Liver (tissue), 9 donors: ENCODE results near the gene SERINC5. TPM values are rescaled to one million over a fixed set of nuclear protein-coding genes. Genes with fewer than 3 reads are reported as not detected.
A peak's percentile ranks its signal among the peaks of the same experiment; 100 is the strongest.

Experiments
- DNase-seq: peaks from one replicate; pipeline ENCODE4 v3.0.0-alpha.2; 2017; ENCODE audit warnings: low spot score
- H3K27ac ChIP-seq, 2 donors: one replicate each; pipeline ENCODE4 v1.7.0; 2013; ENCODE audit warnings: inconsistent platforms in 2 of 2, low read length in 2 of 2, control low read depth in 1 of 2, low read depth in 1 of 2, mild to moderate bottlenecking in 1 of 2
- H3K27me3 ChIP-seq, 4 donors: one replicate each; pipeline versions ENCODE4 v1.6.1 to v1.7.0; 2013; ENCODE audit warnings: low read length in 3 of 4, inconsistent platforms in 1 of 4, mild to moderate bottlenecking in 1 of 4, moderate library complexity in 1 of 4; ENCODE audit not compliant: control insufficient read depth in 4 of 4, insufficient read depth in 4 of 4
- H3K36me3 ChIP-seq, 4 donors: one replicate each; pipeline versions ENCODE4 v1.6.1 to v1.7.0; 2013; ENCODE audit warnings: low read length in 3 of 4, mild to moderate bottlenecking in 3 of 4, low read depth in 1 of 4, moderate library complexity in 1 of 4; ENCODE audit not compliant: control insufficient read depth in 4 of 4, insufficient read depth in 3 of 4
- H3K4me1 ChIP-seq, 4 donors: one replicate each; pipeline versions ENCODE4 v1.6.1 to v1.7.0; 2013; ENCODE audit warnings: low read length in 3 of 4, mild to moderate bottlenecking in 3 of 4, moderate library complexity in 1 of 4; ENCODE audit not compliant: control insufficient read depth in 4 of 4, insufficient read depth in 4 of 4
- H3K4me3 ChIP-seq, 3 donors: one replicate each; pipeline versions ENCODE4 v1.6.1 to v1.7.0; 2013; ENCODE audit warnings: low read length in 3 of 3, control low read depth in 1 of 3, low read depth in 1 of 3, mild to moderate bottlenecking in 1 of 3
- H3K9ac ChIP-seq, 2 donors: one replicate each; pipeline ENCODE4 v1.7.0; 2013; ENCODE audit warnings: low read length in 2 of 2, mild to moderate bottlenecking in 2 of 2, moderate library complexity in 2 of 2, control low read depth in 1 of 2, low read depth in 1 of 2
- H3K9me3 ChIP-seq, 4 donors: one replicate each; pipeline versions ENCODE4 v1.6.1 to v1.7.0; 2013; ENCODE audit warnings: low read length in 3 of 4; ENCODE audit not compliant: control insufficient read depth in 4 of 4
- ATF3 ChIP-seq: IDR thresholded peaks from 2 replicates; pipeline ENCODE4 v1.6.1; 2016; ENCODE audit warnings: antibody characterized with exemption
- CTCF ChIP-seq: fragments of 150-350 bp; IDR thresholded peaks from 2 replicates; pipeline ENCODE4 v1.5.1; 2017; ENCODE audit warnings: improper control_type of control experiment, low read depth, low read length; ENCODE audit not compliant: missing input control
- EGR1 ChIP-seq, 2 donors: IDR thresholded peaks; 2 replicates each; pipeline ENCODE4 v1.6.1; 2016 to 2018; ENCODE audit warnings: antibody characterized with exemption in 2 of 2, low read depth in 2 of 2
- FOXA1 ChIP-seq: IDR thresholded peaks from 2 replicates; pipeline ENCODE4 v1.6.1; 2016; ENCODE audit warnings: antibody characterized with exemption
- HNF4A ChIP-seq, 2 donors: conservative IDR thresholded peaks; 2 replicates each; pipeline ENCODE4 v1.6.1; 2016; ENCODE audit warnings: antibody characterized with exemption in 2 of 2, mild to moderate bottlenecking in 2 of 2
- MAX ChIP-seq: IDR thresholded peaks from 2 replicates; pipeline ENCODE4 v1.6.1; 2016; ENCODE audit warnings: antibody characterized with exemption
- NR2F2 ChIP-seq: IDR thresholded peaks from 2 replicates; pipeline ENCODE4 v1.6.1; 2016; ENCODE audit warnings: antibody characterized with exemption
- RAD21 ChIP-seq, 2 donors: IDR thresholded peaks; 2 replicates each; pipeline ENCODE4 v1.6.1; 2016; ENCODE audit warnings: antibody characterized with exemption in 2 of 2, mild to moderate bottlenecking in 2 of 2
- REST ChIP-seq: IDR thresholded peaks from 2 replicates; pipeline ENCODE4 v1.6.1; 2016; ENCODE audit warnings: antibody characterized with exemption, mild to moderate bottlenecking
- RXRA ChIP-seq, 2 donors: IDR thresholded peaks; 2 replicates each; pipeline ENCODE4 v1.6.1; 2017 to 2018; ENCODE audit warnings: antibody characterized with exemption in 2 of 2, mild to moderate bottlenecking in 1 of 2
- SP1 ChIP-seq: IDR thresholded peaks from 2 replicates; pipeline ENCODE4 v1.6.1; 2018; ENCODE audit warnings: antibody characterized with exemption, mild to moderate bottlenecking
- TAF1 ChIP-seq: conservative IDR thresholded peaks from 2 replicates; pipeline ENCODE4 v1.6.1; 2016; ENCODE audit warnings: antibody characterized with exemption, mild to moderate bottlenecking
- YY1 ChIP-seq: IDR thresholded peaks from 2 replicates; pipeline ENCODE4 v1.6.1; 2016; ENCODE audit warnings: antibody characterized with exemption, mild to moderate bottlenecking
- ZBTB33 ChIP-seq: IDR thresholded peaks from 2 replicates; pipeline ENCODE4 v1.6.1; 2016; ENCODE audit warnings: antibody characterized with exemption
- WGBS: extraction: QIAGEN DNeasy Blood & Tissue Kit; methylation state at CpG from one replicate; pipeline ENCODE4 v1.1.7; 2013; 5-methylcytosine and 5-hydroxymethylcytosine counted together
- polyA plus RNA-seq, 2 donors: library from polyadenylated mRNA; stranded (reverse) in 1 of 2; unstranded in 1 of 2; fragments of 200-250 nt in 1 of 2; fragments of >200 nt in 1 of 2; fragmentation: Nextera tagmentation in 1 of 2; extraction: Ambion mirVana in 1 of 2; gene quantifications; one replicate each; pipeline versions ENCODE4 v1.2.1 to v1.2.3, GENCODE V29; 2013 to 2015
- total RNA-seq, 2 donors: library from RNA; depleted of rRNA; stranded (reverse); fragments of >200 nt; gene quantifications; one replicate each; pipeline ENCODE4 v1.2.3, GENCODE V29; 2014
- donor health status: healthy.
- donor health status: healthy.
- donor health status: healthy.
- donor health status: healthy.
- donor health status: healthy.

SERINC5 gene
- total and polyA plus RNA-seq, 4 donors = 22.2 to 82.3 (median 32.0) TPM

GRCh38 chr5:80153586-80154126, 102.2 kb downstream of the SERINC5 start:
- 63% methylated on average over 8 of the region's 8 CpGs for WGBS
- Histone ChIP-seq H3K4me1 (peaks cover 0 to 4% (median under 1%) of the 10 kb centered on the region in 4 donors), H3K27me3 (no peaks in the 10 kb centered on the region), H3K9me3 (no peaks in the 10 kb centered on the region), H3K9ac (no peak overlapping the region), H3K36me3 (peaks cover 0 to 39% (median 29%) of the 10 kb centered on the region in 4 donors), H3K27ac (no peak overlapping the region), H3K4me3 (no peak overlapping the region)
- TF ChIP-seq HNF4A (conservative IDR thresholded peaks at IDR 0.05) = peak in 1 of 2 donors; percentile 36
- TF ChIP-seq EGR1 (IDR thresholded peaks at IDR 0.05; ENCODE audit: low read depth in 2 of 2) = no peak
- peak in 1 of 2 donors; percentile 3 for TF ChIP-seq RAD21 (IDR thresholded peaks at IDR 0.05)
- DNase-seq = no peak

- H3K4me1 ChIP-seq = peaks cover 0 to 4% (median under 1%) of the 10 kb centered on the region in 4 donors
- peaks cover 0 to 34% (median 23%) of the 10 kb centered on the region in 4 donors for H3K36me3 ChIP-seq
- 91% methylated on average over 5 of the region's 5 CpGs for WGBS
- DNase-seq = no peak
- no peaks in the 10 kb centered on the region for H3K9me3 ChIP-seq
- TF ChIP-seq YY1 (no peak), FOXA1 (no peak), CTCF (no peak), EGR1 (IDR thresholded peaks at IDR 0.05; ENCODE audit: low read depth in 2 of 2) (no peak), ATF3 (no peak), TAF1 (no peak), SP1 (no peak), RXRA (IDR thresholded peaks at IDR 0.05) (no peak), ZBTB33 (no peak), MAX (no peak), NR2F2 (no peak)
- no peak overlapping the region for H3K27ac ChIP-seq
- H3K27me3 ChIP-seq = no peaks in the 10 kb centered on the region
- H3K4me3 ChIP-seq = no peak overlapping the region
- no peak overlapping the region for H3K9ac ChIP-seq
Observed at GRCh38 chr5:80152778-80153177, 103.1 kb downstream of the SERINC5 start.

GRCh38 chr5:80151890-80152289, 104.0 kb downstream of the SERINC5 start:
- DNase-seq = no peak
- Histone ChIP-seq H3K4me1 (peaks cover 0 to 4% (median under 1%) of the 10 kb centered on the region in 4 donors), H3K9me3 (no peaks in the 10 kb centered on the region), H3K27me3 (no peaks in the 10 kb centered on the region), H3K36me3 (peaks cover 0 to 36% (median 23%) of the 10 kb centered on the region in 4 donors), H3K27ac (no peak overlapping the region), H3K9ac (no peak overlapping the region), H3K4me3 (no peak overlapping the region)
- no peak for TF ChIP-seq NR2F2
- no peak for TF ChIP-seq REST
- no peak for TF ChIP-seq HNF4A (conservative IDR thresholded peaks at IDR 0.05)
- no peak for TF ChIP-seq CTCF
- no peak for TF ChIP-seq MAX
- no peak for TF ChIP-seq YY1
- TF ChIP-seq RAD21 (IDR thresholded peaks at IDR 0.05) = no peak
- WGBS = 95% methylated on average over 6 of the region's 6 CpGs
